ENCODE results near the gene PRAME.
"Not testable (repeated sequence)": the region's sequence is repeated elsewhere in the genome, so short reads cannot be mapped to it uniquely, and the experiment has no call there.

The PRAME gene

DNA sequence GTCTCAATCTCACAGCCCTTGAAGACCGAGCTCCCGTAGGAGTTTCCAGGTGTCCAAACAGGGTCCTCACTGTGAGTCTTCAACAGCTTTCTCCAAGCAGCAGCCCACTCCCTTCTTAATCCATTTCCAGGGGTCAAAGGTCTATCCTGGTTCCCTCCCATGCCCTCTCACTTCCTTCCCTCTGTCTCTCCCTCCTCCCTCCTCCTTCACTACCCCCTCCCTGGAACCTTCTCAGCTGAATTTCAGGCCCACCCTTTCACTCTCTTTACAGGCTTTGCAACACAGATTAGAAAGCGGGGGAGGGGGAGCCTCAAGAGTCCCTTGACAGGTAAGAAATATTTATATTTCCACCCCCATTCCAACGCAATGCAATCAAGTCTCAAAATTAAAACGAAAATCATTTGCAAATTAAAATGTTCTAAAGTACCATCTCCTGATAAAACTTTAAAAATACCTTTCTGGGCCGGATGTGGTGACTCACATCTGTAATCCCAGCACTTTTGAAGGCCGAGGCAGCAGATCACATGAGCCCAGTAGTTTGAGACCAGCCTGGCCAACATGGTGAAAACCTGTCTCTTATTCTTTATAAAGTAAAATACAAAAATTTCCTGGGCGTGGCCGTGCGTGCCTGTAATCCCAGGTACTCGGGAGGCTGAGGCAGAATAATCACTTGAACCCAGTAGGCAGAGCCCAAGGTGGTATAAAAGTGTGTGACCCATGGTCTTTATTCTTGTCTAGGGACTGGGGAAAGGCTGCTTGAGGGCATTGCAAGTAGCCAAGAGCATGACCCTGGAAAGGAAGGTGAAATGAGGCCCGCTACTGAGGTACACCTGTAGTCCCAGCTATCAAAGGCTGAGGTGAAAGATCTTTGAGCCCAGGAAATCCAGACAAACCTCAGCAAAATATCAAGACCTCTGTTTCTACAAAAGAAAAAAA lies 38.1 kb downstream of the PRAME start:
- DNase-seq = no peak

GRCh38 chr22:22520020-22520656 lies 38.9 kb downstream of the PRAME start, which contains the start of gene ZNF280A:
TSS of gene ZNF280A (minus strand) at chr22:22520270. CDS start at chr22:22515630, 4,640 bp downstream.
- no peak for DNase-seq

DNA sequence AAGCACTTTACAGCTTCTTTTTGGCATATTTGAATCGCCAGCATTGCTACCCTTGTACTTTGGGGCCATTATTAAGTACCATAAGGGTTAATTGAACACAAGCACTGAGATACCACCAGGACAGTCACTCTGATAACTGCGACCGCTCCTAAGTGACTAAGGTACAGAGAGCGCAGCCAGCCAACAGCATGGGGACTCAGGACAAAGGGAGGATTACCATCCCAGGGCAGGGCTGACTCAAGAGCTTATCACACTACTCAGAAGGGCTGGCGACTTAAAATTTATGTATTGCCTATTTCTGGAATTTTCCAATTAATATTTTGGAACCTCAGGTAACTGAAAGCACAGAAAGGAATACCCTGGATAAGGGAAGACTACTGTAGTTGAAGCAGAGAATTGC lies 39.5 kb downstream of the PRAME start:
- DNase-seq = no peak

DNA sequence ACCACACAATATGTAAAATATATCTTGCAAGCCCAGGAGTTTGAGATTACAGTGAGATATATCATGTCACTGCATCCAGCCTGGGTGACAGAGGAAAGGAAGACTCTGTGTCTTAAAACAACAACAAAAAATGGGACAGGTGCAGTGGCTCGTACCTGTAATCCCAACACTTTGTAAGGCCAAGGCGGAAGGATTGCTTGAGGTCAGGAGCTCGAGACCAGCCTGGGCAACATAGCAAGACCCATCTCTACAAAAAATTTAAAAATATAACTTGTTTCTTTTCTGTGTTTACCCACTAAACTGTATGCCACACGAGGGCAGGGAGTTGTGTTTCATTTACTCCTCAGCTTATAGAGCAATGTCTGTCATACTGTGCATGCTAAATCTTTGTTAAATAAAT lies 42.1 kb downstream of the PRAME start:
- DNase-seq = no peak

GRCh38 chr22:22515890-22516289 lies 43.2 kb downstream of the PRAME start:
- no peak for DNase-seq

DNA sequence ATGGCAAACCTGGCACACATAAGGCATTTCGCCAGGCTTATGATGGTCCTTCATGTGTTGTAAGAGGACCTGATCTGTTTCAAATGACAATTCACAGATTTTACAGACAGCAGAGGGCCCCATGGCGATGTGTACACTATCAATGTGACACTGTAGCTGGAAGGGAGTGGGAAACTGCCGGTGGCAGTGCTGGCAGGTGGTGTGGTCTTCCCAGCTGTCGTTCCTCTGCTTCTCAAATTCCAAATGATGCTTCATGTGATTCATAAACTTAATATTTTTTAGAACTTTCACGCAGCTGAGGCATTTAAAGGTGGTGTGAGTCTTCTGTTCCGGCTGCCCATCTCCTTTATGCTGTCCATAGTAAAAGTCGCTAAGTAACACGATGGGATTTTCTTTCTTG lies 44.6 kb downstream of the PRAME start:
- DNase-seq = not testable (repeated sequence)

- no peak for DNase-seq
Observed at GRCh38 chr22:22513619-22514018, 45.4 kb downstream of the PRAME start.

DNA sequence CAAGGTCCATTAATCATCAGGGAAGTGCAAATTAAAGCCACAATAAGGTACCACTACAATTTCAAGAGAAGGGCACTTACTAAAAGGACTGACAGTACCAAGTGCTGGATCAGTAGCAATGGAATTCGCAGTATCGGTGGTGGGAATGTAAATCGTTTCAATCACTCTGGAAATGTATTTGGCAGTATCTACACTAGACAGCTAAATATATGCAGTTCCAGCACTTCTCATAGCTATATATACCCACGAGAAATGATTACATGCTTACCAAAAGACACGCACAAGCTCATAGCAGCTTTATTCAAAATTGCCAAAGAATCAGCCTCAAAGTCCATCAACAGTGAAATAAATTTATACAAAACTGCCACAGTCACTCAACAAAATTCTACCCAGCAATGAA lies 46.1 kb downstream of the PRAME start:
- DNase-seq = no peak

- not testable (repeated sequence) for DNase-seq
Observed at GRCh38 chr22:22510833-22511232, 48.2 kb downstream of the PRAME start.

- DNase-seq = not testable (repeated sequence)
Observed at GRCh38 chr22:22509912-22510311, 49.2 kb downstream of the PRAME start.

- peak; percentile 68 for DNase-seq
Observed at GRCh38 chr22:22508274-22509176, 50.5 kb downstream of the PRAME start, which contains the start of gene ZNF280B. TSS of gene ZNF280B (minus strand) at chr22:22508742. CDS start at chr22:22489398, 19,344 bp downstream.

DNA sequence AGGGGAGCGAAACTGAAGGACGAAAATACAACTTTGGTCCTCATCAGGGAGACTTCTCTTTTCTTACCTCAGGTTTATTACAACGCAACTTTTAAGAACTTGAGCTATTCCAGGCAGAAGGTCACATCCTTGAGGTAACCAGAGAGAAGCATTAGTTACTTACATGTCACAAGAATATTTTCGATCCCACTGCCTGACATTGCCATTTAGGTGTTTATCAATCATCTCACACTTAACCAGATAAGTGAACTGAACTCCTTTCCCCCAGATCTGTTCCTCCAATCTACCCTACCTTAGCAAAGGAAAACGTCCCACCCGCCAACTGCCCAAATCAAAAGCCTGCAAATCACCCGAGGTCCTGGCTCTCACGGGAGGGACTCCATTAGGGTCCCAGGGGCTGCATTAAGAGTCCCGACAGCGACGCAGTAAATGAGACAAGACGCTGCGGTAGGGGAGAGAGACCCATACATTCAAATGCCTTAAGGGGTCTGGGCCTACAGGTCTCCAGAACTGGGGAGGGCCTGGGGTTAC lies 51.3 kb downstream of the PRAME start:
- DNase-seq = no peak

DNA sequence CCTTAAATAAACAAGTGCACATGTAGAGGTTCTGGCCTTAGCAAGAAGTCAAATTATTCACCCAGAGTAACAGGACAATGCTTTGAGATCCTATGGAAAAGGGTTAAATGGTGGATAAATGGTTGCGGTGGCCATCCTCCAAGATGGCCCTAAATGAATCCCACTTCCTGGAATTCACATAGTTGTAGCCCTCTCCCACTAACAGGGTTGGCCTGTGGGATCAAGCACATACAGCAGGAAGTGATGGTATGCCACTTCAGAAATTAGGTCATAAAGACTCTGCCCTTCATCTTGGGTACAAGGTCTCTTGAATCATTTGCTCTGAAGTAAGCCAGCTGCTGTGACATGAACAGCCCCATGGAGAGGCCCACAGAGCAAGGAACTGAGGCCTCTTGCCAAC lies 52.3 kb downstream of the PRAME start:
- no peak for DNase-seq

DNA sequence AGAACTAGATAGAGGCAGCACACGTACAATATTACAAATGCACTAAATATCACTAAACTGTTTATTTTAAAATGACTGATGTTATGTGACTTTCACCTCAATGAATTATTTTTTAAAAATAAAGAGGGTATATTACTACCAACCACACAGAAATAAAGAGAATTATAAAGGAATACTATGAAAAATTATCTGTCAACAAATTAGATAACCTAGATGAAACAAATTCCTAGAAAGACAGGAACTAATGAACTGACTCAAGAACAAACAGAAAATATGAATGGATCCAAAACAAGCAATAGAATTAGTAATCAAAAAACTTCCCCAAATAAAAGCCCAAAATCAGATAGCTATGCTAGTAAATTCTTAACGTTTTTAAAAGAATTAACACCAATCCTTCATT lies 60.8 kb downstream of the PRAME start:
- DNase-seq = no peak

Data from T-helper 9 cell (primary cell).